ENCODE results near the gene C1QTNF8.

C1QTNF8 gene

GRCh38 chr16:1042049-1042744, 53.8 kb downstream of the C1QTNF8 start:
- DNase-seq (ENCODE audit: insufficient read length): no peak
- TF ChIP-seq POLR2AphosphoS5 (IDR thresholded peaks at IDR 0.05; ENCODE audit: low read depth, low read length) (no peak), TAF1 (IDR thresholded peaks at IDR 0.05; ENCODE audit: borderline replicate concordance, low read depth, low read length) (no peak), POLR2A (IDR thresholded peaks at IDR 0.05; ENCODE audit: low read depth, low read length) (no peak)
- FAIRE-seq: no peak

DNA sequence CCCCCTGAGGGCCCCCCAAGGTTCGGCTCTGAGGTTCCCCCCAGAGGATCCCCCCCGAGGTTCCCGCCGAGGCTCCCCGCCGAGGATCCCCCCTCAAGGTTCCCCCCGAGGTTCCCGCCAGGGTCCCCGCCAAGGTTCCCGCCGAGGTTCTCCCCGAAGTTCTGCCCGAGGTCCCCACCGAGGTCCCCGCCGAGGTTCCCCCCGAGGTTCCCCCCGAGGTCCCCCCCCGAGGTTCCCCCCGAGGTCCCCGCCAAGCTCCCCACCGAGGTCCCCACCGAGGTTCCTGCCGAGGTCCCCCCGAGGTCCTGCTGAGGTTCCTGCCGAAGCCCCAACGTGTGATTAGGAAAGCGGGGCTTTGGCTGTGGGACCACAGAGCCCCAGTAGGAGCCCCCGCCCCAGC, 55.7 kb downstream of the C1QTNF8 start:
- no peak for FAIRE-seq
- DNase-seq (ENCODE audit: insufficient read length): no peak
- no peak for TF ChIP-seq POLR2A (IDR thresholded peaks at IDR 0.05; ENCODE audit: low read depth, low read length)
- no peak for TF ChIP-seq POLR2AphosphoS5 (IDR thresholded peaks at IDR 0.05; ENCODE audit: low read depth, low read length)
- no peak for TF ChIP-seq TAF1 (IDR thresholded peaks at IDR 0.05; ENCODE audit: borderline replicate concordance, low read depth, low read length)

- DNase-seq (ENCODE audit: insufficient read length) (no peak), FAIRE-seq (no peak)
Measured at GRCh38 chr16:1039762-1040161, 56.3 kb downstream of the C1QTNF8 start.

DNA sequence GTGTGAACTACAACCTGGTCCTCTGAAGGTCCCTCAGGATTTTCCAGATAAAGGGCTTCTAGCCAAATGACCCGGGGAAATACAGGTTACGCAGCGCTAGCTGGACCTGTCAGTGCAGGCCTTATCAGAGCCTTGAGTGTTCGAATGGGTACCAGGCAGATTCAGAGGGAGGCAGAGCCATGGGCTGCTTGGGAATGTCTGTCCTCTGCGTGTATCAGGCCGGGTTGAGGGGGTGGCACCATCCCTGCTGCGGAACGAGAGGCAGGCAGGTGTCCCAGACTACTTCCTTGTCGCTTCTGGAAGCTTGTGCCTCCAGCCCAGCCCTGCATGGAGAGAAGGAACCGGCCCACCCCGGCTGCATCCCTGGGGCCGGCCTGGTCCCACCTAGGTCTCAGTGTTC, 57.1 kb downstream of the C1QTNF8 start:
- no peak for FAIRE-seq
- no peak for DNase-seq (ENCODE audit: insufficient read length)
- no peak for TF ChIP-seq POLR2A (IDR thresholded peaks at IDR 0.05; ENCODE audit: low read depth, low read length)

More at GRCh38 chr16:1039762-1040161, 56.3 kb downstream of the C1QTNF8 start:
- TF ChIP-seq TAF1 (IDR thresholded peaks at IDR 0.05; ENCODE audit: borderline replicate concordance, low read depth, low read length): no peak
- no peak for TF ChIP-seq POLR2A (IDR thresholded peaks at IDR 0.05; ENCODE audit: low read depth, low read length)
- no peak for TF ChIP-seq POLR2AphosphoS5 (IDR thresholded peaks at IDR 0.05; ENCODE audit: low read depth, low read length)

All from GM12892 (cell line).